SK-N-MC (cell line): Measurements from ENCODE around the gene KCNJ10.

Source experiments
- EZH2 ChIP-seq: fragments of 200-600 bp; sonication (generic); IDR thresholded peaks from one replicate; pipeline ENCODE4 v1.6.1; 2017; ENCODE audit warnings: antibody characterized with exemption
- FOXP2 ChIP-seq: optimal IDR thresholded peaks from 2 replicates; pipeline ENCODE3; 2011; ENCODE audit warnings: mild to moderate bottlenecking, moderate library complexity; ENCODE audit not compliant: insufficient read depth; ENCODE audit errors: extremely low read length, control extremely low read depth
- POLR2AphosphoS5 ChIP-seq: IDR thresholded peaks from 2 replicates; pipeline ENCODE4 v1.6.1; 2012; ENCODE audit warnings: mild to moderate bottlenecking, low read depth, low read length, borderline replicate concordance

DNA sequence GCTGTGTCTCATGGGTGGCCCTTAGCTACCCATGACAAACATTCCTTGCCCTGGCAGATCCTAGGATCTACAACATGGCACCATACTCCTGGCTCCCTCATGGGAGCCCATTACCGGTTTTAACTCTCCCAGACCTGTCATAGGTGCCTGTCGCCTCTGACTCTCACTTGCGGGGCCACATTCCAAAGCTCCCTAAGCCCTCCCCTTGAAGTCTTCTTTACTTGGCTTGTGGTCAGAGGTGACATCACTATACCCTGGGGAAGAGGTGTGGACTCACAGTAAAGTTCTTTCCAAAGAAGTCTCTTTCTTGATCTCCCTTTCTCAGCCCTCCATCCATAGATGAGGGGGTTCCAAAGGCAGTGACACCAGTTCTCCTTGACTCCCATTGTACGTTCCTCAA, 110.5 kb downstream of the KCNJ10 start:
- TF ChIP-seq EZH2 (no peak), FOXP2 (no peak), POLR2AphosphoS5 (no peak)
